ENCODE measurements around the gene MARCHF2.
"Not testable (repeated sequence)": the region's sequence is repeated elsewhere in the genome, so short reads cannot be mapped to it uniquely, and the experiment has no call there.

DNA sequence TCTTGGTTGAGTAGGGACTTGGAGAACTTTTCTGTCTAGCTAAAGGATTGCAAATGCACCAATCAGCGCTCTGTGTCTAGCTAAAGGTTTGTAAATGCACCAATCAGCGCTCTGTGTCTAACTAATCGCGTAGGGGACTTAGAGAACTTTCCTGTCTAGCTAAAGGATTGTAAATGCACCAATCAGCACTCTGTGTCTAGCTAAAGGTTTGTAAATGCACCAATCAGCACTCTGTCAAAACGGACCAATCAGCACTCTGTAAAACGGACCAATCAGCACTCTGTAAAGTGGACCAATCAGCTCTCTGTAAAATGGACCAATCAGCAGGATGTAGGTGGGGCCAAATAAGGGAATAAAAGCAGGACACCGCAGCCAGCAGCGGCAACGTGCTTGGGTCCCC, 26.7 kb upstream of the MARCHF2 start:
- not testable (repeated sequence) for TF ChIP-seq CTCF, POLR2AphosphoS5 (IDR thresholded peaks at IDR 0.05)
